HG03175 (cell line): ENCODE results near the gene PUM1.
"Not testable (repeated sequence)": the region's sequence is repeated elsewhere in the genome, so short reads cannot be mapped to it uniquely, and the experiment has no call there.

Experiments
- ATAC-seq: cut with Tn5 transposase; IDR thresholded peaks from one replicate; pipeline ENCODE4 v1.9.1; 2021; ENCODE audit warnings: mild to moderate bottlenecking, moderate library complexity; ENCODE audit not compliant: unreplicated experiment

Gene PUM1, protein sequence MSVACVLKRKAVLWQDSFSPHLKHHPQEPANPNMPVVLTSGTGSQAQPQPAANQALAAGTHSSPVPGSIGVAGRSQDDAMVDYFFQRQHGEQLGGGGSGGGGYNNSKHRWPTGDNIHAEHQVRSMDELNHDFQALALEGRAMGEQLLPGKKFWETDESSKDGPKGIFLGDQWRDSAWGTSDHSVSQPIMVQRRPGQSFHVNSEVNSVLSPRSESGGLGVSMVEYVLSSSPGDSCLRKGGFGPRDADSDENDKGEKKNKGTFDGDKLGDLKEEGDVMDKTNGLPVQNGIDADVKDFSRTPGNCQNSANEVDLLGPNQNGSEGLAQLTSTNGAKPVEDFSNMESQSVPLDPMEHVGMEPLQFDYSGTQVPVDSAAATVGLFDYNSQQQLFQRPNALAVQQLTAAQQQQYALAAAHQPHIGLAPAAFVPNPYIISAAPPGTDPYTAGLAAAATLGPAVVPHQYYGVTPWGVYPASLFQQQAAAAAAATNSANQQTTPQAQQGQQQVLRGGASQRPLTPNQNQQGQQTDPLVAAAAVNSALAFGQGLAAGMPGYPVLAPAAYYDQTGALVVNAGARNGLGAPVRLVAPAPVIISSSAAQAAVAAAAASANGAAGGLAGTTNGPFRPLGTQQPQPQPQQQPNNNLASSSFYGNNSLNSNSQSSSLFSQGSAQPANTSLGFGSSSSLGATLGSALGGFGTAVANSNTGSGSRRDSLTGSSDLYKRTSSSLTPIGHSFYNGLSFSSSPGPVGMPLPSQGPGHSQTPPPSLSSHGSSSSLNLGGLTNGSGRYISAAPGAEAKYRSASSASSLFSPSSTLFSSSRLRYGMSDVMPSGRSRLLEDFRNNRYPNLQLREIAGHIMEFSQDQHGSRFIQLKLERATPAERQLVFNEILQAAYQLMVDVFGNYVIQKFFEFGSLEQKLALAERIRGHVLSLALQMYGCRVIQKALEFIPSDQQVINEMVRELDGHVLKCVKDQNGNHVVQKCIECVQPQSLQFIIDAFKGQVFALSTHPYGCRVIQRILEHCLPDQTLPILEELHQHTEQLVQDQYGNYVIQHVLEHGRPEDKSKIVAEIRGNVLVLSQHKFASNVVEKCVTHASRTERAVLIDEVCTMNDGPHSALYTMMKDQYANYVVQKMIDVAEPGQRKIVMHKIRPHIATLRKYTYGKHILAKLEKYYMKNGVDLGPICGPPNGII

DNA sequence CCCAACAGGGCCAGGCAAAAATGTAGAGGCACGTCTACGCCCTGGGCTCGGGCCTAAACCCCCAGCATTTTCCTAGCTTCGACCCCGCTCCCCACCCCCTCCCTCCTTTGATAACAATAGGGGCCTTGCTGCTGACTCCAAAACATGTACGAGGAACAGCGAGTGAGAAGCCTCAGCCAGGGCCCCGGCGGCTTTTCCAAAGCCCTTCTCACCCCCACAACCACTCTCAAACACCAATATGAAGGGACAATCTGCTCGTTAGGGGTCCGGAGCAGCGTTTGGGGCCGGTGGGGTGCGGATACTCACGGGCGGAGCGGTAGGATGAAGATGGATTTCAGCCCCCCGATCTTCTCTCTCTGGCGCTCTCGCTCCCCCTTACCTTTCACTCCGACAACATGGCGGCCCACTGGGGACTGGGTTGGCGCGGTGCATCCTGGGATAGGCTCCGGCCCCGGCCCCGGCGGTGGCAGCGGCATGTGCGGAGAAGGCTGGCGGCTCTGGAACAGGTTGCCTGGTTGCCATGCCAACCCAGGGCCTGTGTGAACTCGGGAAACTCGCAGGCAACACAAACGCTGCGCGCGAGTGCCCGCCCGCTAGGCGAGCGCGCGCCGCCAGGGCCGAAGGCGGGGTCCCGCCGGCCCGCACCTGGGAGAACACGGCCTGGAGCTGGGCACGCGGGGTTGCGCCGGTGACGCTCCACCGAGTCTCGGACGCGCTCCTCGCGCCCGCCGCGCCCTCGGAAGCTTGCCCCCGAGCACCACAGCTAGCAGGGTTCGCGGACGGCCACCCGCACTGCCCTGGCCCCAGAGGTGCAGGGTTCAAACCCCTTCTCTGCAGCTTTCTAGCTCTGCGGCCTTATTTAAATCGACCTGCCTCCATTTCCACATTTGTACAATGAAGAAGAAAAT is at the start of gene PUM1:
Gene PUM1, minus strand, starts transcription at position 408 of the 908 bp plus-strand sequence. CDS start 6,151 bp downstream, outside the sequence.
- ATAC-seq: peak; percentile 93

DNA sequence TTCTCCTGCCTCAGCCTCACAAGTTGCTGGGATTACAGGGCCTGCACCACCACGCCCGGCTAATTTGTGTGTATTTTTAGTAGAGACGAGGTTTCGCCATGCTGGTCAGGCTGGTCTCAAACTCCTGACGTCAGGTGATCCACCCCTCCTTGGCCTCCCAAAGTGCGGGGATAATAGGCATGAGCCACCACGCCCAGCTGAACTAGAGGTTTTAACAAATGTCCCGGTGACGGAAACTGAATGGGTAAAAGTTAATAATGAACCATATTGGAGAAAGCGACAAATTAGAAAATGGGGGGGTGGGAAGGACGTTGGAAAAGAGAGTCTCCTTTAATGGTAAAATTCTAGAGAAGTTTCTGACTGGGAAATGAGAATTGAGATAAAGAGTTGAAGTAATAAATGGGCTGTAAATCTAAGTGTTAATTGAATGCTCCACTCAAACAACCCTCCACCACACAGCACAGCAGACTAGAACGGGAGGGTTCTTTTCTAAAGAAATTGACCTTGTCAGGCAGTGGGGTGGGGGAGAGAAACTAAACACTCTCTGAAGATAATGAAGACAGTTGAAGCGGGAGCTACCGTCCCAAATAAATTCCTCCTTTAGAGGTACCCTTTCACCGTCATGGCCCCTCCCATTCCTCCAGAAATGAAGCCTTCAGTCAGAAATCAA is 46.9 kb upstream of the PUM1 start:
- ATAC-seq: no peak

- no peak for ATAC-seq
These were observed 45.9 kb upstream of the PUM1 start for GRCh38 chr1:31111290-31111951.

DNA sequence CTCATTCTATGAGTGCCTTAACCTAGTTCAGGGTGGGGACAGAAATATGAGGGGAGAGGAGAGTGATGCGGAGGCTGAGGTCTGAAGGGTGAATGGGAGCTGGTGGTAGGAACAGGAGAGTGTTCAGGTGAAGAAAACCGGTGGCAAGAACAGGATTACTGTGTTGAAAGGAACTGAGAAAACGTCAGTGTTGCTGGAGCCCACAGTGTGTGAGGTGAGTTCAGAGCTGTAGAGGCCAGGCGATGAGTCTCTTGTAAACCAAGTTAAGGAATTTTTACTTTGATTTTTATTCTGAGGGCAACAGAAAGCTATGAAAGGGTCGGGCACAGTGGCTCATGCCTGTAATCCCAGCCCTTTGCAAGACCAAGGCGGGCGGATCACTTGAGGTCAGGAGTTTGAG is 45.3 kb upstream of the PUM1 start:
- no peak for ATAC-seq

DNA sequence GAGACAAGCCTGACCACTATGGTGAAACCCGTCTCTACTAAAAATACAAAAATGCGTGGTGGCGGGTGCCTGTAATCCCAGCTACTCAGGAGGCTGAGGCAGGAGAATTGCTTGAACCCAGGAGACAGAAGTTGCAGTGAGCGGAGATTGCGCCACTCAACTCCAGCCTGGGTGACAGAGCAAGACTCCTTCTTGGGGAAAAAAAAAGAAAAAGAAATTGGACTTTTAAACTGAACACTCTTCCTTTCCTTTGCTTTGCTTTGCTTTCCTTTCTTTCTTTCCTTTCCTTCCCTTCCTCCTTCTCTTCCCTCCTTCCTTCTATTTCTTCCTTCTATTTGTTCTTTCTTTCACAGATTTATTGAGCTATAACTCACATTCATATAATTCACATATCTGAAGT is 43.3 kb upstream of the PUM1 start:
- ATAC-seq: no peak

DNA sequence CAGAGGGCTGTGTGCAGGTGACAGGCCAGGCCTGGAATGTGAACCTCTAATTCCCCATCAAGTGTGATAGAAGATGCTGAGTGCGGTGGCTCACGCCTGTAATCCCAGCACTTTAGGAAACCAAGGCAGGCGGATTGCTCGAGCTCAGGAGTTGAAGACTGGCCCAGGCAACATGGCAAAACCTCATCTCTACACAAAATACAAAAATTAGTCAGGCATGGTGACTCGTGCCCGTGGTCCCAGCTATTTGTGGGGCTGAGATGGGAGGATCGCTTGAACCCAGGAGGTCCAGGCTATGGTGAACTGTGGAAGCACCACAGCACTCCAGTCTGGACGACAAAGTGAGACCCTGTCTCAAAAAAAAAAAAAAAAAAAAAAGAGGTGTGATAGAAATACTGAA is 40.1 kb upstream of the PUM1 start:
- no peak for ATAC-seq

- ATAC-seq: no peak
These were observed 37.0 kb upstream of the PUM1 start for GRCh38 chr1:31102501-31102950.

GRCh38 chr1:31101147-31101502 is 35.6 kb upstream of the PUM1 start:
- ATAC-seq: no peak

- ATAC-seq: no peak
These were observed 33.9 kb upstream of the PUM1 start for GRCh38 chr1:31099293-31100032.

DNA sequence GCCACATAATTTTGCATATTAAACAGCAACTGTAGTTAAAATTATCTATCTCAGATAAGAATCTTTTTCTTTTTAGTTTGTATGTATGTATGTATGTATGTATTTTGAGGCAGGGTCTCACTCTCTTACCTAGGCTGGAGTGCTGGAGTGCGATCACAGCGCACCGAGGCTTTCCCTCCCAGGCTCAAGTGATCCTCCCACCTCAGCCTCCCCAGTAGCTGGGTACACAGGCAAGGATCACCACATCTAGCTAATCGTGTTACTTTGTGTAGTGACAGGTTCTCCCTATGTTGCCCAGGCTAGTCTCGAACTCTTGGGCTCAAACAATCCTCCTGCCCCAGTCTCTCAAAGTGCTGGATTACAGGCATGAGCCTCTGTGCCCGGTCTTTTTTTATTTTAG is 30.5 kb upstream of the PUM1 start:
- no peak for ATAC-seq

DNA sequence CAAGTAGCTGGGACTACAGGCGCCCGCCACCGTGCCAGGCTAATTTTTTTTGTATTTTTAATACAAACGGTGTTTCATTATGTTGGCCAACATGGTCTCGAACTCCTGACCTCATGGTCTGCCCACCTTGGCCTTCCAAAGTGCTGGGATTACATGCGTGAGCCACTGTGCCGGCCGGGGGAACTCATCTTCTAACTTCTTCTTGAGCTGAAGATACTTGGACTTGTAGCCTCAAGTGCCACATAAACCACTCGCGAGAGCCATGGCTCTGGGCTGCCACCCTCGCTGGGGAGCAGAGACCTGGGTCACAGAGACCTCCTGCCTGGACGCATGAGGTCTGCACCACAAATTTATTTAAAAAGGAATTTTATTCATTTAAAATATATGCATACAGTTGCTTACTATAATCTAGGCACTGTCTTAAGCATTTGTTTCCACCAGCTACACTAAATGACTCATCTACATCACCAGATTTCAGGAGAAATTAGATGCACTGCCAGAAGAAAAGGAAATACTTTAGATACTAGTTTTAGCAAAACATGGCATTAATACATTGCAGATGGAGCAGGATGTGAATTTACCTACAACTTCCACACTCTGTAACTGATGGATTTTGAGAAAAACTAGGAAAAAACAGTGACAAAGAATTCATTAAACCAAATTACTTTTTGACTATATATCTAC is 29.9 kb upstream of the PUM1 start:
- ATAC-seq: no peak

DNA sequence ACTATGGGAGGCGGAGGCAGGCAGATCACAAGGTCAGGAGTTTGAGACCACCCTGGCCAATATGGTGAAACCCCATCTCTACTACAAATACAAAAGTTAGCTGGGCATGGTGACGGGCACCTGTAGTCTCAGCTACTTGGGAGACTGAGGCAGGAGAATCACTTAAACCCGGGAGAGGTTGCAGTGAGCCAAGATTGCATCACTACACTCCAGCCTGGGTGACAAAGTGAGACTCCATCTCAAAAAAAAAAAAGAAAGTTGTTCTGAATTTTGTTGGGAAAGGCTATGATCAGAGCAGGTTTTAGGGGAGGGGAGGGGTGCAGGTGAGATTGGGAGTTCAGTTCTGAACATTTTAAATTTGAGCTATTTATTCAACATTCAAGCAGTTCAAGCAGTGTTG is 22.6 kb upstream of the PUM1 start:
- not testable (repeated sequence) for ATAC-seq

DNA sequence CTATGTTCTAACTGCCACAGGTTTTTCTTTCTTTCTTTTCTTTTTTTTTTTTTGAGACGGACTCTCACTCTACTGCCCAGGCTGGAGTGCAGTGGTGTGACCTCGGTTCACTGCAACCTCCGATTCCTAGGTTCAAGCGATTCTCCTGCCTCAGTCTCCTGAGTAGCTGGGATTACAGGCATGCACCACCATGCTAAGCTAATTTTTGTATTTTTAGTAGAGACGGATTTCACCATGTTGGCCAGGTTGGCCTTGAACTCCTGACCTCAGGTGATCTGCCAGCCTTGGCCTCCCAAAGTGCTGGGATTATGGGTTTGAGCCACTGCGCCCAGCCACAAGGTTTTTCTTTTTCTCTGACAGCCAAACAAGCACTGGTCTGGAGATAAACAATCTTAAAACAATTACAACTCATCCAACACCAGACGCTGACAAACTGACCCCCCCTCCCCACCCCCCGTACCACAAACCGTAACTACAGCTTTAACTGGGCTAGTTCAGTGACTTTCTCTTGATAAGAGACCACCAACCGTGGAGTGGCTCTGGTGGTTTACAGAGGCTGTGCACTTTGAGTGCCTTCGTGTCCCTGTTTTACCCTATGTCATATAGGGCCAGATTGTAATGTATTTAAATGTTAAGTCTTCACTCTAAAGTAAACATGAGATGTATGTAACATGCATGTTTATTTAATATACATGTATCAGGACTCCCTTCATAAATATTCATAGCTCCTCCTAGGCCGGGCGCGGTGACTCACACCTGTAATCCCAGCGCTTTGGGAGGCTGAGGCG is 19.5 kb upstream of the PUM1 start:
- no peak for ATAC-seq

DNA sequence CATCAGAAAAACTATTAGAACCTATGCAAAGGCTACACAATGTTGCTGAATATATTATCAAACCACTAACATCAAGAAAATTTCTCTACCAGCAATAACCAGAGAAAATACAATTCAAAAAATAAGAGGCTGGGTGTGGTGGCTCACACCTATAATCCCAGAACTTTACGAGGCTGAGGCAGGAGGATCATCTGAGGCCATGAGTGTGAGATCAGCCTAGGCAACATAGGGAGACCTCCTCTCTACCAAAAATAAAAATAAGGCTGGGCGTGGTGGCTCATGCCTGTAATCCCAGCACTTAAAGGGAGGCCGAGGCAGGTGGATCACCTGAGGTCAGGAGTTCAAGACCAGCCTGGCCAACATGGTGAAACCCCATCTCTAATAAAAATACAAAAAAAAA is 16.9 kb upstream of the PUM1 start:
- ATAC-seq: no peak

- ATAC-seq: no peak
These were observed 7.5 kb upstream of the PUM1 start for GRCh38 chr1:31073044-31073443.

DNA sequence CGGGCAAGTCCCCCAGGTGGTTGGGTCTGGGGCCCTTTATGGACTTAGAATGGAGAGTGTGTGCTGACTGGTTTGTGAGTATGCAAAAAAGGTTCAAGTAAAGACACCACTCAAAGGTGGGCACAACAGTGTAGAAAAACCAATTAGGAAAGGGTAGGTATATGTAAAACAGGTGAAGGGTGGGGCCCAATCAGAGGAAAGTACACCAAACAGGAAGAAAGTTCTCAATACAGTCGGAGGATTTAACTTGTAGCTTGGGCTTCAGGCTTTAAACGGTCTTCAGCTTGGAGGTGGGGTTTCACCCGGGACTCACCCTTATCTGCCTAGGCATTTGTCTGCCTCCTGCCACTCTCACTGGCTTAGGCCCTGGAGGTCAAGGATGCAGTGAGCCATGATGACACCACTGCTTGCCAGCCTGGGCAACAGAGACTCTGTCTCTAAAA is 6.8 kb upstream of the PUM1 start:
- ATAC-seq: no peak

- ATAC-seq: no peak
These were observed 3.9 kb upstream of the PUM1 start for GRCh38 chr1:31069392-31069791.
